GM12801 (cell line): ENCODE measurements around the gene HYAL2.

ENCODE experiments used
- CTCF ChIP-seq: IDR thresholded peaks from one replicate; pipeline ENCODE4 v1.5.1; 2011; ENCODE audit warnings: control low read depth; ENCODE audit not compliant: insufficient read length; ENCODE audit errors: extremely low read depth

HYAL2 gene

GRCh38 chr3:50354850-50355249 lies 32.3 kb upstream of the HYAL2 start:
- no peak for TF ChIP-seq CTCF

GRCh38 chr3:50354186-50354764 lies 31.7 kb upstream of the HYAL2 start:
- no peak for TF ChIP-seq CTCF

GRCh38 chr3:50353245-50354004 lies 30.9 kb upstream of the HYAL2 start:
- no peak for TF ChIP-seq CTCF

GRCh38 chr3:50352781-50353180 lies 30.2 kb upstream of the HYAL2 start:
- TF ChIP-seq CTCF = no peak

GRCh38 chr3:50351323-50351697 lies 28.8 kb upstream of the HYAL2 start:
- no peak for TF ChIP-seq CTCF

GRCh38 chr3:50350527-50351322 lies 28.2 kb upstream of the HYAL2 start, which contains the start of the genes CYB561D2 and NPRL2:
TSS of gene CYB561D2 (plus strand) at chr3:50350862. CDS start at chr3:50351434, 572 bp downstream.
TSS of gene NPRL2 (minus strand) at chr3:50350775. CDS start at chr3:50350652, 123 bp downstream.
- no peak for TF ChIP-seq CTCF

- no peak for TF ChIP-seq CTCF
Measured at GRCh38 chr3:50350213-50350526, 27.6 kb upstream of the HYAL2 start.
